H9 (cell line): Measurements from ENCODE around the gene MAN1A1. TPM values are rescaled to one million over a fixed set of nuclear protein-coding genes. Genes with fewer than 3 reads are reported as not detected.

ENCODE experiments used
- DNase-seq: peaks from one replicate; pipeline ENCODE4 v3.0.0-alpha.2; 2017
- H2AFZ ChIP-seq: one replicate; pipeline ENCODE4 v1.6.1; 2013; ENCODE audit warnings: mild to moderate bottlenecking, low read length, control low read depth, moderate library complexity
- H2AK5ac ChIP-seq: 2 replicates; pipeline ENCODE4 v1.6.1; 2013; ENCODE audit warnings: low read length, control low read depth, mixed read lengths; ENCODE audit not compliant: insufficient read length
- H2BK120ac ChIP-seq: one replicate; pipeline ENCODE4 v1.6.1; 2013; ENCODE audit warnings: low read depth, mild to moderate bottlenecking, low read length, control low read depth, inconsistent platforms; ENCODE audit not compliant: poor library complexity, severe bottlenecking
- H2BK12ac ChIP-seq: 2 replicates; pipeline ENCODE4 v1.6.1; 2013; ENCODE audit warnings: low read length, control low read depth, mixed read lengths, low read depth; ENCODE audit not compliant: insufficient read length
- H2BK15ac ChIP-seq: 2 replicates; pipeline ENCODE4 v1.6.1; 2013; ENCODE audit warnings: low read depth, low read length, control low read depth
- H2BK20ac ChIP-seq: one replicate; pipeline ENCODE4 v1.6.1; 2013; ENCODE audit warnings: low read depth, mild to moderate bottlenecking, low read length, control low read depth, inconsistent platforms; ENCODE audit not compliant: poor library complexity, severe bottlenecking
- H2BK5ac ChIP-seq: 2 replicates; pipeline ENCODE4 v1.6.1; 2013; ENCODE audit warnings: low read length, control low read depth, mixed read lengths; ENCODE audit not compliant: insufficient read length
- H3K14ac ChIP-seq: 2 replicates; pipeline ENCODE4 v1.6.1; 2013; ENCODE audit warnings: low read length, control low read depth; ENCODE audit not compliant: insufficient read depth
- H3K18ac ChIP-seq: 2 replicates; pipeline ENCODE4 v1.6.1; 2013; ENCODE audit warnings: low read depth, mild to moderate bottlenecking, mixed read lengths, low read length, control low read depth; ENCODE audit not compliant: insufficient read length
- H3K23ac ChIP-seq: 2 replicates; pipeline ENCODE4 v1.6.1; 2013; ENCODE audit warnings: low read length, control low read depth, mixed read lengths, low read depth; ENCODE audit not compliant: insufficient read length
- H3K23me2 ChIP-seq: 2 replicates; pipeline ENCODE4 v1.6.1; 2013; ENCODE audit warnings: low read depth, mild to moderate bottlenecking, mixed read lengths, low read length, control low read depth; ENCODE audit not compliant: insufficient read length, poor library complexity, severe bottlenecking
- H3K27ac ChIP-seq: 2 replicates; pipeline ENCODE4 v1.5.1; 2013; ENCODE audit warnings: low read length, control low read depth, mixed read lengths, low read depth; ENCODE audit not compliant: insufficient read length
- H3K27me3 ChIP-seq: 2 replicates; pipeline ENCODE4 v1.6.1; 2013; ENCODE audit warnings: low read length, control low read depth, inconsistent platforms; ENCODE audit not compliant: insufficient read depth
- H3K4ac ChIP-seq: 2 replicates; pipeline ENCODE4 v1.6.1; 2013; ENCODE audit warnings: low read depth, mild to moderate bottlenecking, control low read depth, inconsistent platforms, low read length, moderate library complexity
- H3K4me1 ChIP-seq: 2 replicates; pipeline ENCODE4 v1.6.1; 2013; ENCODE audit warnings: low read length, control low read depth, inconsistent platforms; ENCODE audit not compliant: insufficient read depth
- H3K4me2 ChIP-seq: 2 replicates; pipeline ENCODE4 v1.6.1; 2013; ENCODE audit warnings: low read length, control low read depth, mixed read lengths; ENCODE audit not compliant: insufficient read length, insufficient read depth
- H3K56ac ChIP-seq: 2 replicates; pipeline ENCODE4 v1.6.1; 2013; ENCODE audit warnings: low read depth, mild to moderate bottlenecking, mixed read lengths, low read length, control low read depth; ENCODE audit not compliant: insufficient read length
- H3K79me1 ChIP-seq: 2 replicates; pipeline ENCODE4 v1.6.1; 2013; ENCODE audit warnings: low read depth, mild to moderate bottlenecking, moderate library complexity, low read length, control low read depth, inconsistent platforms; ENCODE audit not compliant: insufficient read depth, poor library complexity, severe bottlenecking
- H3K79me2 ChIP-seq: 2 replicates; pipeline ENCODE4 v1.6.1; 2013; ENCODE audit warnings: low read length, control low read depth, inconsistent platforms; ENCODE audit not compliant: insufficient read depth
- H3K9ac ChIP-seq: 2 replicates; pipeline ENCODE4 v1.6.1; 2013; ENCODE audit warnings: low read length, control low read depth, mixed read lengths; ENCODE audit not compliant: insufficient read length; ENCODE audit errors: extremely low read depth
- H3K9me3 ChIP-seq: one replicate; pipeline ENCODE4 v1.6.1; 2013; ENCODE audit warnings: low read depth, low read length, inconsistent platforms; ENCODE audit not compliant: control insufficient read depth
- H3T11ph ChIP-seq: one replicate; pipeline ENCODE4 v1.6.1; 2013; ENCODE audit warnings: mild to moderate bottlenecking, low read length, control low read depth, inconsistent platforms
- H4K20me1 ChIP-seq: one replicate; pipeline ENCODE4 v1.6.1; 2013; ENCODE audit not compliant: control insufficient read depth, insufficient read length, insufficient read depth
- H4K5ac ChIP-seq: 2 replicates; pipeline ENCODE4 v1.6.1; 2013; ENCODE audit warnings: low read depth, mild to moderate bottlenecking, mixed read lengths, low read length, control low read depth; ENCODE audit not compliant: insufficient read length
- H4K8ac ChIP-seq: replicated peaks from 2 replicates; pipeline ENCODE4 v1.6.1; 2013; ENCODE audit warnings: low read length, control low read depth, mixed read lengths, low read depth; ENCODE audit not compliant: insufficient read length
- H4K91ac ChIP-seq: 2 replicates; pipeline ENCODE4 v1.6.1; 2013; ENCODE audit warnings: low read depth, mild to moderate bottlenecking, moderate library complexity, mixed read lengths, low read length, control low read depth; ENCODE audit not compliant: insufficient read length
- H3K27ac Mint-ChIP-seq, 3 experiments: 2 replicates in 2 of 3; 3 replicates in 1 of 3; pipeline ENCODE4 v1.8.0; 2020 to 2021; ENCODE audit warnings: mixed read lengths in 3 of 3, mild to moderate bottlenecking in 1 of 3, moderate library complexity in 1 of 3
- H3K27me3 Mint-ChIP-seq: 2 replicates; pipeline ENCODE4 v1.8.0; 2021; ENCODE audit warnings: low read depth, mild to moderate bottlenecking, moderate library complexity, mixed read lengths
- H3K36me3 Mint-ChIP-seq, 3 experiments: 2 replicates in 2 of 3; 3 replicates in 1 of 3; pipeline ENCODE4 v1.8.0; 2020 to 2021; ENCODE audit warnings: low read depth in 3 of 3, mixed read lengths in 3 of 3; ENCODE audit not compliant: insufficient read depth in 1 of 3
- H3K4me1 Mint-ChIP-seq, 2 experiments: 2 replicates each; pipeline ENCODE4 v1.8.0; 2020; ENCODE audit warnings: mixed read lengths in 2 of 2
- H3K4me3 Mint-ChIP-seq, 2 experiments: 2 replicates in 1 of 2; 3 replicates in 1 of 2; pipeline ENCODE4 v1.8.0; 2020 to 2021; ENCODE audit warnings: mild to moderate bottlenecking in 2 of 2, mixed read lengths in 2 of 2, moderate library complexity in 1 of 2
- H3K9me3 Mint-ChIP-seq, 2 experiments: 2 replicates in 1 of 2; 3 replicates in 1 of 2; pipeline ENCODE4 v1.8.0; 2020; ENCODE audit warnings: mild to moderate bottlenecking in 2 of 2, mixed read lengths in 2 of 2, moderate library complexity in 1 of 2
- CTCF ChIP-seq: fragments of 200-600 bp; sonication (generic); conservative IDR thresholded peaks from 3 replicates; pipeline ENCODE4 v1.8.0; 2021; ENCODE audit warnings: antibody characterized with exemption, mild to moderate bottlenecking
- WGBS: extraction: QIAGEN DNeasy Blood & Tissue Kit; methylation state at CpG from one replicate; pipeline ENCODE4 v1.1.7; 2013; ENCODE audit warnings: missing lambda C conversion rate, low lambda C conversion rate, mixed read lengths; ENCODE audit not compliant: insufficient read length; ENCODE audit errors: extremely low coverage; 5-methylcytosine and 5-hydroxymethylcytosine counted together
- total RNA-seq: library from RNA; stranded (reverse); gene quantifications from 2 replicates; pipeline ENCODE4 v1.2.1, GENCODE V29; 2021

MAN1A1 gene
- total RNA-seq, 1 experiment from 2014 or later = 1.6 TPM

DNA sequence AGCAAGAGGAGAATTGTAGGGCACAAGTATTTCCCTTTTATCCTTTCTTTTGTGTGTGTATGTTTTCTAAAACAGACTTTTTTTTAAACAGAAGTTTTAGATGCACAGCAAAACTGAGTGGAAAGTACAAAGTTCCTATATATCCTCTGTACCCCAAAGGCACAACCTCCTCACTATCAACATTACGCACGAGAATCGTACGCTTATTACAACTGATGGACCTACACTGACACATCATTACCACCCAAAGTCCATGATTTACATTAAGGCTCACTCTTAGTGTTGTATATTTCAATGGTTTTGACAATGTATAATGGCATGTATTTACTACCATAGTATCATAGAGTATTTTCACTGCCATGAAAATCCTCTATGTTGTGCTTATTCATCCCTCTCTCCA is 32.6 kb downstream of the MAN1A1 start:
- no CpG with 5 or more reads among the region's 4 CpGs for whole genome bisulfite sequencing
- H3K4me2 ChIP-seq = no peak overlapping the region
- no peak overlapping the region for H3K14ac ChIP-seq
- Mint-ChIP-seq H3K4me1 (no peaks in the 10 kb centered on the region), H3K27me3 (no peaks in the 10 kb centered on the region), H3K9me3 (no peaks in the 10 kb centered on the region), H3K27ac (no peak overlapping the region), H3K4me3 (no peak overlapping the region), H3K36me3 (no peaks in the 10 kb centered on the region)
- no peak for TF ChIP-seq CTCF
- no peak overlapping the region for H3K56ac ChIP-seq
- H3K23me2 ChIP-seq = no peaks in the 10 kb centered on the region
- H2AK5ac ChIP-seq = no peak overlapping the region
- H3K9me3 ChIP-seq = no peaks in the 10 kb centered on the region
- H4K8ac ChIP-seq = no peak overlapping the region
- H4K91ac ChIP-seq = no peak overlapping the region
- H3K27me3 ChIP-seq = no peaks in the 10 kb centered on the region
- no peaks in the 10 kb centered on the region for H3K79me2 ChIP-seq
- no peak overlapping the region for H4K5ac ChIP-seq
- no peak overlapping the region for H3K9ac ChIP-seq
- H3K18ac ChIP-seq = no peak overlapping the region
- H2BK20ac ChIP-seq = no peak overlapping the region
- H4K20me1 ChIP-seq = no peaks in the 10 kb centered on the region
- H2AFZ ChIP-seq = no peak overlapping the region
- H3T11ph ChIP-seq = no peak overlapping the region
- H2BK5ac ChIP-seq = no peak overlapping the region
- H2BK12ac ChIP-seq = no peak overlapping the region
- no peak for DNase-seq
- no peaks in the 10 kb centered on the region for H3K79me1 ChIP-seq
- no peak overlapping the region for H3K23ac ChIP-seq
- H3K4me1 ChIP-seq = no peaks in the 10 kb centered on the region
- no peak overlapping the region for H3K27ac ChIP-seq
- no peak overlapping the region for H3K4ac ChIP-seq
- no peak overlapping the region for H2BK15ac ChIP-seq
- H2BK120ac ChIP-seq = no peak overlapping the region
